HG02970 (cell line): Measurements from ENCODE around the gene SCG5.
"Not testable (repeated sequence)": the region's sequence is repeated elsewhere in the genome, so short reads cannot be mapped to it uniquely, and the experiment has no call there.

Source experiments
- ATAC-seq: cut with Tn5 transposase; IDR thresholded peaks from one replicate; pipeline ENCODE4 v1.9.1; 2021; ENCODE audit warnings: mild to moderate bottlenecking, moderate library complexity, moderate number of reproducible peaks; ENCODE audit not compliant: unreplicated experiment, low FRiP score

The SCG5 gene

GRCh38 chr15:32641517-32642059, at the start of gene SCG5:
SCG5 (plus strand) TSS chr15:32641710; CDS start chr15:32643593, 1,883 bp downstream.
- ATAC-seq: no peak

DNA sequence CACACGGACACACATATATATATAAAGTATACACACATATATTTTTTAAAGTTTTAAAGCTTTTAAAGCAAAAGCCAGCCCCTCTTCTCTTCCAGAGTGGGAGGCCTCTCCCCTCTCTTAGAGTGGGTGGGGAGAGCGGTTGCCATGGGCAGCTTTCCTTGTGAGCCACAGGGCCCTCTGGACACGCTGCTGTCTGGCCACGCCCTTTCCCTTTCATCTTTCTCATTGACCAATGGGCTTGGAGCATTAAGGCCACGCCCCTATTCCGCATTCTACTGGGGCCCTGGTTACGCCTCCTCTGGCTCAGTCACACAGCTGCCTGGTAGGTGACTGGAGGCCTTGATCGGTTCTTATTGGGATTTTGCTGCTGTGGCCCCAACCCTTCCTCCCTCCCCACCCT, 48.4 kb upstream of the SCG5 start, which contains the start of gene GOLGA8N:
TSS of gene GOLGA8N (plus strand) at position 306 of the 400 bp plus-strand sequence.
- not testable (repeated sequence) for ATAC-seq

DNA sequence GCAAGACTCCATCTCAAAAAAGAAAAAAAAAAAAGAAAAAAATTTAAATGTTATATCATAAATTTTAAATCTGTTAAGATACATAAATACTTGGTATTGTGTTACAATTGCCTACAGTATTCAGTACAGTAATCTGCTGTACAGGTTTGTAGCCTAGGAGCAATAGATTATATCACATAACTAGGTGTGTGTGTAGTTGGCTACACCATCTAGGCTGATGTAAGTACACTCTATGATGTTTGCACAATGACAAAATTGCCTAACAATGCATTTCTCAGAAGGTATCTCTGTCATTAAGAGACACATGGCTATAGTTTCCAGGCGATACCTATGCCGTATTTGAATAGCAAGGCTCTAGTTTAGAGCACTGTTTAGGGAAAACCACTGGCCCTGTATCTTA, 32.0 kb upstream of the SCG5 start:
- not testable (repeated sequence) for ATAC-seq

- ATAC-seq: not testable (repeated sequence)
Measured at GRCh38 chr15:32610719-32611118, 30.8 kb upstream of the SCG5 start.

- ATAC-seq: peak; percentile 19
Measured at GRCh38 chr15:32614712-32615050, 26.8 kb upstream of the SCG5 start.

- ATAC-seq: peak; percentile 60
Measured at GRCh38 chr15:32615051-32615870, 26.2 kb upstream of the SCG5 start, which contains the start of gene ARHGAP11A. ARHGAP11A (plus strand) TSS chr15:32615504; CDS start chr15:32616212, 708 bp downstream.

- ATAC-seq: peak; percentile 19
Measured at GRCh38 chr15:32615871-32616426, 25.6 kb upstream of the SCG5 start.

DNA sequence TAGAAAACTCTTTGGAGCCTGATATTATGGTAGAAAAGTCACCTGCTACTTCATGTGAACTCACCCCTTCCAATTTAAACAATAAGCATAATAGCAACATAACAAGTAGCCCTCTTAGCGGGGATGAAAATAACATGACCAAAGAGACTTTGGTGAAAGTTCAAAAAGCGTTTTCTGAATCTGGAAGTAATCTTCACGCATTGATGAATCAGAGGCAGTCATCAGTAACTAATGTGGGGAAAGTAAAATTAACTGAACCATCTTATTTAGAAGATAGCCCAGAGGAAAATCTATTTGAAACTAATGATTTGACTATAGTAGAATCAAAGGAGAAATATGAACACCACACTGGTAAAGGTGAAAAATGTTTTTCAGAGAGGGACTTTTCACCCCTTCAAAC, 5.1 kb upstream of the SCG5 start:
- ATAC-seq: no peak

- ATAC-seq: no peak
Measured at GRCh38 chr15:32636908-32637567, 4.5 kb upstream of the SCG5 start.

DNA sequence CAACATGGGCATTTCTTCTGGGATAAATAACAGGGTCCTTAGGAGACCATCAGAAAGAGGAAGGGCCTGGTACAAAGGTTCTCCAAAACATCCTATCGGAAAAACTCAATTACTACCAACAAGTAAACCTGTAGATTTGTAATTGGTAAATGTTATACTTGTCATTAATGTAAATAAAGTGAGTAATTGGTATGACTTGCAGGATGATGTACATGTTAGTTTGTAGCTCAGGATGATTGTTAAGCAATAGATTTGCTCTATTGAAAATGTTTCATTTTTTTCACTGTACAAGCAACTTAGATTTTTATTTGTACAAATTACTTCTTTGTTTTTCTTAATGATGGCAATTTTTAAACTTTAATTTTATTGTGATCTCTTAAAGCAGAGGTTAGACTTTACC, 3.8 kb upstream of the SCG5 start:
- no peak for ATAC-seq

- no peak for ATAC-seq
Measured at GRCh38 chr15:32642667-32643435, 1.3 kb downstream of the SCG5 start.

- ATAC-seq: no peak
Measured at GRCh38 chr15:32643907-32644445, 2.5 kb downstream of the SCG5 start.

DNA sequence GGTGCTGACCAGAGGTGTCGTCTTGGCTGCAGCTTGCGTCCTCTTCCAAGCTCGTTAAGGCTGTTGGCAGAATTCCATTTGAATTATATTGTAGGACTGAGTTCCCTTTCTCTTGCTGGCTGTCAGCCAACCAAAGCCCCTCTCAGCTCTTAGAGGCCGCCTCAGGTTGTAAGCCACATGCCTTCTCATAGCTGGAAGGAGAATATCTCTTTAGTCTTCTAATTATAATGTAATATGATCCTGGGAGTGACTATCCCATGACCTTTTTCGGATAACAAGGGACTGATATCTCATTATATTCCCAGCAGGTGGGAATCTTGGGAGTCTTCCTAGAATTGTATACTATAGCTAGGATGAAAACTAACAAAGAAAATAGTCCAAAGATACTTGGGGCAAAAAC, 4.8 kb downstream of the SCG5 start:
- ATAC-seq: no peak

GRCh38 chr15:32649342-32649741, 7.8 kb downstream of the SCG5 start:
- ATAC-seq: no peak

DNA sequence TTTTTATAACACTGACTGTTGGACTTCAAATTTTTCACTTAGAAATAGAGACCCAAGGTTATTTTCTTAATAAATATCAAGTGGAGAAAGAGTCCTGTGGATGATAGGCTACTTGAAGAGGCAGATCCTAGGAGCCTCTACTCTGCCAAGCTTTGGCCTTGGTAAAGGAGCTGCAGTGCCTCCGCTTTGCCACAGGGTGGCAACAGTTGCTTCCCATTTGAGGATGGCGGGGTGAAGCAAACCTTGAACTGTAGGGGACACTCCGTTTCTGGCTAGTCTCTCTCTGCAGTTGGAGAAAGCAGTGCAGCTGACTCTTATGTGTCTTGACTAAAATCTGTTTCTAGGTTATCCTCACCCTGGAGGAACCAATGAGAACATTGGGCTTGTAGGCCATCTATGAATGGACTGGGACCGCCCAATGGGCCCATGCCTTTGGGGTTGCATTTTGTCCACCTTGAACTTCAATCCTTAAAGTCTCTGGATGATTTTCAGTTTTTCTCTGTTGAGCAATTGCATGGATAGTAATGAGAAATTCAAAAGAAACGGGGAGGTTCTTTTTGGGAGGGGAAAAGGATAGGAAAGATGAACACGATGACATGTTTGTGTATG, 9.8 kb downstream of the SCG5 start:
- no peak for ATAC-seq

DNA sequence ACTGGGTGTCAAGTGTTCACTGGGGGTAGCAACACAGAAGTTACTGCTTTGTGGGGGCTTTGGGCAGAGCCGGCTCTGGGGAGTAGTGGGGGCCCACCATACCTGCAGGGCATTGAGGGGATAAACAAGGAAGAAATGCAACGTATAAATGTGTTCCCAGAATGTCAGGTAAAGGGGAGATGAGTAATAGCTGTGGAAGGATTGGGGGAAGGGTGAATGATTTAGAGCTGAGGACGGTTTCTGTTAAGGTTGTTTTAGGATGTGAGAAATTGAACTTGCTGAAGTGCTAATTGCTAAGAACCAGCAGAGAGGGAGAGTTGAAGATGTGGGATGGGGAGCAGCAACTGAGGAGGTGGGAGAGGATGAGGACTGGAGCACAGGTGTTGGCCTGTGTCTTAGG, 10.7 kb downstream of the SCG5 start:
- no peak for ATAC-seq

DNA sequence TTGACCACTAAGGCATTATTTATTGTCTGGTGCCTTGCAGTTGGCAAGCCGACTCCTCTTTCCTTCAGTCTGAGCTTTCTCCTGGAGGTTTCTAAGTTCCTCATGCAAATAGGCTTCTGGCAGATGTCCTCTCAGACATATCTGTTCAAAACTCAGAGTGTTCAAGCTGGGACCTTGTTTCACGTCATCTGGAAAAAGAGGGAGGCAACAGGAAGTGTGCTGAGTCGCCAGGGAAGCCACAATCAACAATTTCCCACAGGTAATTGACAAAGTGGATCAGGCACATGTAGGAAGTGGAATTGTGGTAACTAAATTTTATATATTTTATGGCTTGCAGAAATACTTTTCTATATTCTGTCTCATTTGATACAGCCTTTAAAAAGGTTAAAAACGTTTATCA, 14.6 kb downstream of the SCG5 start:
- ATAC-seq: no peak

- ATAC-seq: no peak
Measured at GRCh38 chr15:32656496-32656895, 15.0 kb downstream of the SCG5 start.

GRCh38 chr15:32657198-32657883, 15.8 kb downstream of the SCG5 start:
- ATAC-seq: no peak
